ENCODE results near the gene HDHD3.

DNA sequence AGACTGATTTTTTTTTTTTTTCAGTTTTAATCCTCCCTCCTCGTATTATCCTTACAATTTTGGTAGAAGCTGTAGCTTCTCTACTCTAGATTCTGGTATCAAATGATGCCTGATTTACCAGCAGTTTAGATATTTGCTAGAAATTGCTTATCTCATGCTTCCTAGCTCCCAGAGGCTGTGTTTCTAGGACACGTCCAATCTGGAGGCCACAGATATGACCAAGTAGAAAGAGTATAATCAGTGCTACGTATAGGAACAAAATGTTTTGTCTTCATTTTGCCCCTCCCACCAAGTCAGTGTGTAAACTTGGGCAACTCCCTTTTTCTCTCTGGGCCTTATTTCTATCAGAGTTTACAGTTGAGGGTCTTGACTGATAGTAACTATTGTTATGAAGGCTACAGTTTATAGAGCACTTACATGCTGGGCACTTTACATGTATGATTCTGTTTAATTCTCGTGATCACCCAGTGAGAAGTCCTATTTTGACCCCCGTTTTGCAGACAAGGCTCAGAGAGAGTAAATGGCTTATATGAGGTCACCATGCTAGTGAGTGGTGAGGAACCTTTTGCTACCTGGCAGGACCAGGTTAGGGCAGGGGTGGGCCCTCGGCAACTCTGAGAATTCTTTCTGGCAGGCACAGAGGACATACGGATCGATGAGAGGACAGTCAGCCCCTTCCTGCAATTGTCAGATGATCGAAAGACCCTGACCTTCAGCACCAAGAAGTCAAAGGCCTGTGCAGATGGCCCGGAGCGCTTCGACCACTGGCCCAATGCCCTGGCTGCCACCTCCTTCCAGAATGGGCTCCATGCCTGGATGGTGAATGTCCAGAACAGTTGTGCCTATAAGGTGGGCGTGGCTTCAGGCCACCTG lies 7.6 kb downstream of the HDHD3 start:
- TF ChIP-seq, protein P1, sequence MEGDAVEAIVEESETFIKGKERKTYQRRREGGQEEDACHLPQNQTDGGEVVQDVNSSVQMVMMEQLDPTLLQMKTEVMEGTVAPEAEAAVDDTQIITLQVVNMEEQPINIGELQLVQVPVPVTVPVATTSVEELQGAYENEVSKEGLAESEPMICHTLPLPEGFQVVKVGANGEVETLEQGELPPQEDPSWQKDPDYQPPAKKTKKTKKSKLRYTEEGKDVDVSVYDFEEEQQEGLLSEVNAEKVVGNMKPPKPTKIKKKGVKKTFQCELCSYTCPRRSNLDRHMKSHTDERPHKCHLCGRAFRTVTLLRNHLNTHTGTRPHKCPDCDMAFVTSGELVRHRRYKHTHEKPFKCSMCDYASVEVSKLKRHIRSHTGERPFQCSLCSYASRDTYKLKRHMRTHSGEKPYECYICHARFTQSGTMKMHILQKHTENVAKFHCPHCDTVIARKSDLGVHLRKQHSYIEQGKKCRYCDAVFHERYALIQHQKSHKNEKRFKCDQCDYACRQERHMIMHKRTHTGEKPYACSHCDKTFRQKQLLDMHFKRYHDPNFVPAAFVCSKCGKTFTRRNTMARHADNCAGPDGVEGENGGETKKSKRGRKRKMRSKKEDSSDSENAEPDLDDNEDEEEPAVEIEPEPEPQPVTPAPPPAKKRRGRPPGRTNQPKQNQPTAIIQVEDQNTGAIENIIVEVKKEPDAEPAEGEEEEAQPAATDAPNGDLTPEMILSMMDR (conservative IDR thresholded peaks at IDR 0.05), result no peak
- no peak for TF ChIP-seq EZH2 (IDR thresholded peaks at IDR 0.05; ENCODE audit: low read depth)
